ENCODE results near the gene PSMD9.

- TF ChIP-seq, protein P1, sequence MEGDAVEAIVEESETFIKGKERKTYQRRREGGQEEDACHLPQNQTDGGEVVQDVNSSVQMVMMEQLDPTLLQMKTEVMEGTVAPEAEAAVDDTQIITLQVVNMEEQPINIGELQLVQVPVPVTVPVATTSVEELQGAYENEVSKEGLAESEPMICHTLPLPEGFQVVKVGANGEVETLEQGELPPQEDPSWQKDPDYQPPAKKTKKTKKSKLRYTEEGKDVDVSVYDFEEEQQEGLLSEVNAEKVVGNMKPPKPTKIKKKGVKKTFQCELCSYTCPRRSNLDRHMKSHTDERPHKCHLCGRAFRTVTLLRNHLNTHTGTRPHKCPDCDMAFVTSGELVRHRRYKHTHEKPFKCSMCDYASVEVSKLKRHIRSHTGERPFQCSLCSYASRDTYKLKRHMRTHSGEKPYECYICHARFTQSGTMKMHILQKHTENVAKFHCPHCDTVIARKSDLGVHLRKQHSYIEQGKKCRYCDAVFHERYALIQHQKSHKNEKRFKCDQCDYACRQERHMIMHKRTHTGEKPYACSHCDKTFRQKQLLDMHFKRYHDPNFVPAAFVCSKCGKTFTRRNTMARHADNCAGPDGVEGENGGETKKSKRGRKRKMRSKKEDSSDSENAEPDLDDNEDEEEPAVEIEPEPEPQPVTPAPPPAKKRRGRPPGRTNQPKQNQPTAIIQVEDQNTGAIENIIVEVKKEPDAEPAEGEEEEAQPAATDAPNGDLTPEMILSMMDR (IDR thresholded peaks at IDR 0.05), result no peak
- TF ChIP-seq POLR2A (IDR thresholded peaks at IDR 0.05), result no peak
- TF ChIP-seq EP300 (IDR thresholded peaks at IDR 0.05), result no peak
Measured at GRCh38 chr12:121925358-121925695, 36.7 kb downstream of the PSMD9 start.

Data from ovary (tissue), 3 donors.